ENCODE results near the gene PATJ.

- TF ChIP-seq POLR2A (IDR thresholded peaks at IDR 0.05): no peak
- TF ChIP-seq EP300 (IDR thresholded peaks at IDR 0.05): no peak
Measured at GRCh38 chr1:62180639-62181038, 438.4 kb downstream of the PATJ start.

Measured in tibial nerve (tissue), 3 donors.